ENCODE measurements around the gene RNASE9.
A peak's percentile ranks its signal among the peaks of the same experiment; 100 is the strongest.
"Not testable (repeated sequence)": the region's sequence is repeated elsewhere in the genome, so short reads cannot be mapped to it uniquely, and the experiment has no call there.

Gene RNASE9

GRCh38 chr14:20572382-20572990 is 11.6 kb upstream of the RNASE9 start:
- not testable (repeated sequence) for DNase-seq (ENCODE audit: low read depth in 2 of 2)

GRCh38 chr14:20570720-20571119 is 9.9 kb upstream of the RNASE9 start:
- not testable (repeated sequence) for DNase-seq (ENCODE audit: low read depth in 2 of 2)

GRCh38 chr14:20569865-20570264 is 9.0 kb upstream of the RNASE9 start:
- DNase-seq (ENCODE audit: low read depth in 2 of 2) = not testable (repeated sequence)

- DNase-seq (ENCODE audit: low read depth in 2 of 2) = no peak
These were observed 8.2 kb upstream of the RNASE9 start for GRCh38 chr14:20569066-20569465.

- no peak for DNase-seq (ENCODE audit: low read depth in 2 of 2)
These were observed 7.5 kb upstream of the RNASE9 start for GRCh38 chr14:20568393-20568792.

GRCh38 chr14:20567199-20567598 is 6.4 kb upstream of the RNASE9 start:
- not testable (repeated sequence) for DNase-seq (ENCODE audit: low read depth in 2 of 2)

- no peak for DNase-seq (ENCODE audit: low read depth in 2 of 2)
These were observed 3.7 kb upstream of the RNASE9 start for GRCh38 chr14:20564501-20564997.

- no peak for DNase-seq (ENCODE audit: low read depth in 2 of 2)
These were observed 3.1 kb upstream of the RNASE9 start for GRCh38 chr14:20563971-20564370.

GRCh38 chr14:20559461-20559904 is 1.4 kb downstream of the RNASE9 start:
- DNase-seq (ENCODE audit: low read depth in 2 of 2) = no peak

- DNase-seq (ENCODE audit: low read depth in 2 of 2) = no peak
These were observed 3.7 kb downstream of the RNASE9 start for GRCh38 chr14:20557212-20557542.

- DNase-seq (ENCODE audit: low read depth in 2 of 2) = no peak
These were observed 4.2 kb downstream of the RNASE9 start for GRCh38 chr14:20556500-20557211.

GRCh38 chr14:20555845-20556244 is 5.0 kb downstream of the RNASE9 start:
- no peak for DNase-seq (ENCODE audit: low read depth in 2 of 2)

GRCh38 chr14:20553024-20553423 is 7.8 kb downstream of the RNASE9 start:
- DNase-seq (ENCODE audit: low read depth in 2 of 2) = no peak

GRCh38 chr14:20551606-20552005 is 9.2 kb downstream of the RNASE9 start:
- no peak for DNase-seq (ENCODE audit: low read depth in 2 of 2)

GRCh38 chr14:20550926-20551325 is 9.9 kb downstream of the RNASE9 start:
- DNase-seq (ENCODE audit: low read depth in 2 of 2) = no peak

- DNase-seq (ENCODE audit: low read depth in 2 of 2) = no peak
These were observed 12.3 kb downstream of the RNASE9 start for GRCh38 chr14:20548414-20549158.

- no peak for DNase-seq (ENCODE audit: low read depth in 2 of 2)
These were observed 14.0 kb downstream of the RNASE9 start for GRCh38 chr14:20546877-20547276.

GRCh38 chr14:20539906-20540305 is 20.9 kb downstream of the RNASE9 start:
- no peak for DNase-seq (ENCODE audit: low read depth in 2 of 2)

- DNase-seq (ENCODE audit: low read depth in 2 of 2) = peak; percentile 25 to 36
These were observed 29.9 kb downstream of the RNASE9 start for GRCh38 chr14:20530771-20531571.

- no peak for DNase-seq (ENCODE audit: low read depth in 2 of 2)
These were observed 31.0 kb downstream of the RNASE9 start for GRCh38 chr14:20529806-20530205.

- no peak for DNase-seq (ENCODE audit: low read depth in 2 of 2)
These were observed 36.8 kb downstream of the RNASE9 start for GRCh38 chr14:20524027-20524426.

- DNase-seq (ENCODE audit: low read depth in 2 of 2) = no peak
These were observed 38.5 kb downstream of the RNASE9 start for GRCh38 chr14:20522332-20522731.

All from fibroblast of skin of left quadriceps (primary cell).